GM21390 (cell line): ENCODE data around the gene THBD.
"Not testable (repeated sequence)": the region's sequence is repeated elsewhere in the genome, so short reads cannot be mapped to it uniquely, and the experiment has no call there.

Experiments used
- ATAC-seq: cut with Tn5 transposase; IDR thresholded peaks from one replicate; pipeline ENCODE4 v1.9.1; 2021; ENCODE audit not compliant: unreplicated experiment

The THBD gene

DNA sequence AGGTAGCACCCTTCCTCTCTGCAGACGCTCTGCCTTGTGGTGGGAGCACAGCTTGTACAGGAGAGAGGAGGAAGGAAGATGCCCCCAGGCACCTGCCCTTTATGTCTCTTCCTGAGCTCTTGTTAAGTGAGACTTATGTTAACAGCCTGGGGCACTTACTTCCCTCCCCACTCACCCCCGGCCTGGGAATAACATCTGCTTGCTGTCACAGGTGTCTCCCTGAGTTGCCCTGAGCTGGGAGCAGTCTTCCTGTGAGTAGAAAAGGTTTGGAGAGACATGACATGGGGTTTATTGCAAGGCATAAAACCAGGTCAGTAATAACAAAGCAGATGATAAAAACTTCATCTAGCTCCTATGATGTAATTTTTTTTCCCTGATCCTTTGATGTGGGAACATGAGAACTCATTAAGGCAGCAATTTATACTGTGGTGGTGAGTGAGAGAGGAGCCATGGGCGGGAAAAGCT is 12.4 kb downstream of the THBD start:
- no peak for ATAC-seq

DNA sequence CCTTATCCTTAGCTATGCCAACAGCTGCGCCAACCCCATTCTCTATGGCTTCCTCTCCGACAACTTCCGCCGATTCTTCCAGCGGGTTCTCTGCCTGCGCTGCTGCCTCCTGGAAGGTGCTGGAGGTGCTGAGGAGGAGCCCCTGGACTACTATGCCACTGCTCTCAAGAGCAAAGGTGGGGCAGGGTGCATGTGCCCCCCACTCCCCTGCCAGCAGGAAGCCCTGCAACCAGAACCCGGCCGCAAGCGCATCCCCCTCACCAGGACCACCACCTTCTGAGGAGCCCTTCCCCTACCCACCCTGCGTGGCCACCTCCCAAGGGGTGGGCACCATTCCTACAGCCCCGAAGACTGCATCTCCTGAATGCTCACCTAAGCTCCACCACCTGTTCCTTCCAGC is 13.1 kb downstream of the THBD start:
- ATAC-seq, result no peak

DNA sequence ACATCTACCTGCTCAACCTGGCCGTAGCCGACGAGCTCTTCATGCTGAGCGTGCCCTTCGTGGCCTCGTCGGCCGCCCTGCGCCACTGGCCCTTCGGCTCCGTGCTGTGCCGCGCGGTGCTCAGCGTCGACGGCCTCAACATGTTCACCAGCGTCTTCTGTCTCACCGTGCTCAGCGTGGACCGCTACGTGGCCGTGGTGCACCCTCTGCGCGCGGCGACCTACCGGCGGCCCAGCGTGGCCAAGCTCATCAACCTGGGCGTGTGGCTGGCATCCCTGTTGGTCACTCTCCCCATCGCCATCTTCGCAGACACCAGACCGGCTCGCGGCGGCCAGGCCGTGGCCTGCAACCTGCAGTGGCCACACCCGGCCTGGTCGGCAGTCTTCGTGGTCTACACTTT is 13.7 kb downstream of the THBD start:
- ATAC-seq, result no peak

DNA sequence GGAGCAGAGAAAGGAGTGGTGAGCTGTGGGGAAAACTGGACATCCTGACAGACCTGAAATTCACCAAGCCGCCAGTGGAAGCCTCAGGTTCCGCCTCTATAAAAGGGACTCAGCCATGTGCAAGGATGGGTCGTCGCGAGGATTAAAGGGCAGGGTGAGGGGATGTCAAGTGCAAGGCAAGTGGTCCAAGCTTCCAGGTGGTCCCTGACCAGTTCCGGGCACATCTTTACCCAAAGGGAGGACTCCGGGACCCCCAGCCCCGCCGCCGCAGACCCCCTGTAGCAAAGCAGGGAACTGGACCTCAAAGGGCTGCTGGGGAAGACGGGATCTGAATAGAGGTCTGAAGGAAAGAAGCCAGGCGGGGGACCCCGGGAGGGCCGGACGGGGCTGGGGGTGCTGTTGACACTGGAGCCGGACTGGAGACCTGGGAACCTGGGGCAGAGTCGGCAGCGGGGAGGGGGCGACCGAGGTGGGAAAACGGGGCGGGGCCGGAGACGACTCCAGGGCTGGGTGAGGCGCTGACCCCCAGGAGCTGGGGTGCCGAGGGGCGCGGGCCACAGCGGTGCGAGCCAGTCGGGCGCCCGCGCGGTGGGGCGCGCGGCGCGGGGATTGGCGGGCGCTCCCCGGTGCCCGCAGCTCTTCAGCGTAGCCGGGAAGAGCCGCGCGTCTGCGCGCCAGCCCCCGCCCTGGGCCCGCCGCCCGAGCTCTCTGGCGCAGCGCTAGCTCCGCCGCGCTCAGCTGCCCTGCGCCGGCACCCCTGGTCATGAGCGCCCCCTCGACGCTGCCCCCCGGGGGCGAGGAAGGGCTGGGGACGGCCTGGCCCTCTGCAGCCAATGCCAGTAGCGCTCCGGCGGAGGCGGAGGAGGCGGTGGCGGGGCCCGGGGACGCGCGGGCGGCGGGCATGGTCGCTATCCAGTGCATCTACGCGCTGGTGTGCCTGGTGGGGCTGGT is 14.5 kb downstream of the THBD start, which contains the start of gene SSTR4:
Gene SSTR4, plus strand, starts transcription at position 592 of the 951 bp plus-strand sequence. Its CDS starts 172 bp downstream, at position 764.
- ATAC-seq, result no peak

DNA sequence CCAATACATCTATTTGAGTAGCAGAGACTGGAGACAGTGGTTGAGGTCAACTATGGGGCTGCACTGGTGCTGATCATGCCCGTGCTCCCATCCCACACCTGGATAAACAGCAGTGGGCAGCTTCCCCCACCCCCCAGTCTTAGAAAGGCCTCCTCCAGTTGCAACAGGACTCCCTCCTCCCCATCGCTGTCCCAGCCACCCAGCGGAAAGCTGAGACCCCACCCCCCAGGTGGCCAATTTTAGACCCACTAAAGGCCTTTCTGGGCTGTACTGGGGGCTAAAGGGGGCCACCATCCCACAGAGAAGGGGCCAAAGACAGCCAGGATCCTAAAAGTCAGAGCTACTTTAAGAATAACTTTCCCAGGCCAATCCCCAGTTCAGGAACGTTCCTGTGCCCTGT is 15.6 kb downstream of the THBD start:
- ATAC-seq, result no peak

DNA sequence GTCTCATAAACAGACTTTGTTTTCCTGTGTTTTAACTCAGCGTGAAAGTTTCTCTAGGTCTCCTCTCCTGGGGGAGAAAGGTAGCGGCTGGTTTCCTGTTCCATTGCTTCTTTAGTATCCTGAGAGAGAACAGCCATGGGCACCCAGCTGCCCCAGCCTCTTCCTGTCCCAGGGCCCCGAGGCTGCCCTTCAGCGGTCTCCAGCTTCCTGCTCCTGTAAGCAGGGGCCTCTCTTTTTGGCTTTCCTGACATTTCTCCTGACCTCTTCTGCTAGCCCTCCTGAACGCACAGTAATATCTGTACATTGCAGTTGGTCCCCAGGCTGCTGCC is 16.8 kb downstream of the THBD start:
- no peak for ATAC-seq

DNA sequence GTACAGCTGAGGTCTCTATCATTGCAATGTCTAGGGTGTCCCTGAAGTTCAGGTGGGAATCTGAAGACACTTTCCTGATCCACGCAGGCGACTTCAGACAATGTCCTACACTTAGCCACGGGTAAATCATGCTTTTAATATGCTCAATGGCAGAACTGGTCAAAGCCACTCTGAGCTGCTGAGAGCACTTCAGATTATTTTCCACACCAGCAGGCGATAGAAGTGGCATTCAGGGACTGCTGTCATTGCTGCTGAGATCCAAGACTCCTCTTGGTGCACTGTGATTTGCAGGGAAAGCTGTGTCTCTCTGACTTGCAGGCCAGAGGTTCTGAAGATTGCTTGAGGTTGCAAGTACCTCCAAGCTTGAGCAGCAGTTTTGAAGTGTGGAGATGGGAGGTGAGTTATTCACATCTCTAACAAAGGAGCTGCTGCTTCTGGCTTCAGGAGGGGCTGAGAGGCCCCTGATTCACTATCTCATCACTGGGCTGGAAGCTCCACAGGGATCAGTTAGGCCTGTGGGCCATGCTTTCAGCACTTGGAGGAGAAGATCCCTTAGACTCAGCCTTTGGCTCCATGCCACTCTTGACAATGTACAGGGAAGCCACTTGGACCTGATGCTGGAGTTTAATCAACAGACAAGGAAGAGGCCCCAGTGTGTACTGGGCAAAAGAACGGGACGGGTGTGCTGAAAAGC is 17.3 kb downstream of the THBD start:
- no peak for ATAC-seq

DNA sequence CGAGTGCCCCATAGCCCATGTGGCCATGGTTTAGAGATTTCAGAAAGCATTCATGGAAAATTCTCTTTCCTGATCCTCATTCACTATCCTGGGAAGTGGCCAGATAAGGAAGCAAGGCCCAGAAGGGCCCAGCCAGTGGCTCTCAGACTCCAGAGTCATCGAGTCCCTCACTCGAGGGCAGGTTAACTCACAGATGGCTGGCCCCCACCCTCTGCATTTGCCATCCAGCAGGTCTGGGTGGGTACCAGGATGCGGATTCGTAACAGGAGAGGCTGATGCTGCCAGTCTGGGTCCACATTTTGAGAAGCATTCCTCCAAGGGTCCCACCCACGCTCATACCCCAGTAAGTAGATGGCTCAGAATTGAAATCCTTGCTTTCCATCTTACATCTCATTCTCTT is 18.1 kb downstream of the THBD start:
- ATAC-seq, result no peak

DNA sequence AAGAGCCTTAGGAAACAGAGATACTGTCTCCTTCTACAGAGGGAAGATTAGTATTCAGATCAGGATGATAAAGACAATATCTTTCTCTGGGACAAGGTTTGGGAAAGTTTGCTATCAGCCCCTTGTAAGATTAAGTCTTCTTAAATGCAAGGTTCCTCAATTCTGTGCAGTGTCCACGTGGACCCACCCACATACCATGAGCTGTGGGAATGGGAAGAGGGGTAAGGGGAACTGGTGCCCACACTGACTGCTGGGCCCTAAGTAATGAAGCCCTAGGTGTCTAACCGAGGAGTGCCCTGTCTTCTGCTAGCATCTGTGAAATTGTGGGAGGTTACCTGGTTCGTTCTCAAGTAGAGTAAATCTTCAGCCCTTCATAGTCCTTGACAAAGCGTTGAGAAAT is 20.1 kb downstream of the THBD start:
- no peak for ATAC-seq

DNA sequence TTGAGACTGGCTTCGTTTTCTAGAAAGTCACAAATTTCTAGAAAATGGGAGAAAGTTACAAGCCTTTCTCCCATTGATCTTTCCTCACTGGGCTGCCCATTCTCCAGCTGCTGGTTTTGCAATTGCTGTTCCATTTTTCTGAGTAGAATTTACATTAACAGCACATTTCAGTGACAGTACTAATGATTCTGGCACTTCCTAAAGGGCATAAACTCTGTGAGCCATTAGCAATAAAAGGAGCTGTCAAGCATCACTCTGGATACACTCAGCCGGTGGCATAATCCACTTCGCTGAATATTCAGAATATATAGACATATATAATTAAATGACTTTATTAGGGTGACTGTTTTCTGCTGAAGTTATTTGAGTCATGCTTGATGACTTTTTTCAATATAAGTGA is 21.1 kb downstream of the THBD start:
- ATAC-seq, result no peak

DNA sequence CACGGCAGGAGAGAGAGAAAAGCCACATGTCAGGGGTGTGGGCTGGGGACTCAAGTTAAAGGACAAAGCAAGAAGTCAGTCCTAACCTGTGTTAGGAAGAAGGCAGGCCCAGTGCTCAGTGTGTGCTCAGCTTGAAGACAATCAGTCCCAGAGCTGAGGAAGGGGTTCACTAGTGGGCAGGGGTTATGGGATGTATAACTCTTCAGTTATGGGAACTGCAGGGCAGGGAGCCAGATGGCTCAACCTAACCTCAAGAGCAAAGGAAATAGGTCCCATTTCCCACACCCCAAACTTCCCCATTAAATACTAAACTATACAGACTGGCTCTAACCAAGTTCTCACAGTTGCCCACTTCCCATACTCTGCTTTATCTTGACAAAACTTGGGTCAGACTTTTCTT is 21.8 kb downstream of the THBD start:
- ATAC-seq, result no peak

DNA sequence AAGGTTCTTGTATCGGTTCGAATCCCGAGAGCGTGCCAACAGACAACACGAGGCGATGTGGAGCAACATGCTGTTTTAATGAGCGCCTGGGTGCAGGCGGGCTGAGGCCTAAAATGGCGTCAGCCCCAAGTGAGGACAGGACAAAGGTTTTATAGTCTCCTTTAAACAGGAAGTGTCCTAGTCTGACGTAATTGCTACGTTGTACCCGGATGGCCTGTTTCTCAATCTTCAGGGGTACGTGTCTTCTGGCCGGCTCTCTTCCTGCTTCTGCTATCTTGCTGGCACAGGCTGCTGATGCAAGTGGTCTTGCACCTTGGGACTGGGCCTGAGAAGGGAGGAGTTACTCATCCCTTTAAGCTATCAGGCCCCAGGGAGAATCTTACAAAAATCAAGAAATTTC is 24.0 kb downstream of the THBD start:
- not testable (repeated sequence) for ATAC-seq

DNA sequence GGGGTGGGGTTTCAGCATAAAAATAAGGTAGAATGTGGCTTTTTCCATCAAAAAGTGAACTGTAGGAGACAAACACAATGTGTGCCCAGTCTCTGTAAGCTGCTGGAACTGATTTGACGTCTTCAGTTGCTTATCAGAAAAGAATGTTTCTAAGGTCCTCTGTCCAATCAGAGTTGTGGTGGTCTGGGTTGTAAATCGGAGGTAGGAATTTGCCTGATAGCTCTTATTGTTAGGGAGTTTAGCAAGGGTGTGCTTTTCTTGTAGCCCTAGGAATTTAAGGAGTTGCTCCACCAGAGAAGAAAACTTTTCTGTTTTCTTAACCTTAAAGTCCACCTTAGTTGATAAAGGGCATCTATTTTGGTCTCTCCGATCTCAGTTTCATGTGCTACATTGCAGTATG is 24.8 kb downstream of the THBD start:
- ATAC-seq, result no peak

DNA sequence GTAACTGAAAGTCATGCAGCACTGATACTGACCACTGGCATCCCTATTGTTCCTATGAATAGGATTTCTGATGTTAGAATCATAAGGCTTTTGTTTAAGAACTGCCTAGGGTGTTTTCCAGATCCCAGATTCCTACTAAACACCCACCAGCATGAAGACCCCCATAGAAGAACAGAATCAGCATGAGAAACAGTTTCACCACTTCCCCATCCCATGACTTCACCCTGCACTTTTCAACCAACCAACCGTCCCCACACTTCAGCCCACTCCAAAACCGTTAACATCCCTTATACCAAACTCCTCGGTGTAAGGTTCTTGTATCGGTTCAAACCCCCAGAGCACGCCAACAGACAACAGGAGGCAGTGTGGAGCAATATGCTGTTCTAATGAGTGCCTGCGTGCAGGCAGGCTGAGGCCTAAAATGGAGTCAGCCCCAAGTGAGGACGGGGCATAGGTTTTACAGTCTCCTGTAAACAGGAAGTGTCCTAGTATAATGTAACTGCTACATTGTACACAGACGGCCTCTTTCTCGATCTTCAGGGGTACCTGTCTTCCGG is 25.8 kb downstream of the THBD start:
- ATAC-seq, result no peak

DNA sequence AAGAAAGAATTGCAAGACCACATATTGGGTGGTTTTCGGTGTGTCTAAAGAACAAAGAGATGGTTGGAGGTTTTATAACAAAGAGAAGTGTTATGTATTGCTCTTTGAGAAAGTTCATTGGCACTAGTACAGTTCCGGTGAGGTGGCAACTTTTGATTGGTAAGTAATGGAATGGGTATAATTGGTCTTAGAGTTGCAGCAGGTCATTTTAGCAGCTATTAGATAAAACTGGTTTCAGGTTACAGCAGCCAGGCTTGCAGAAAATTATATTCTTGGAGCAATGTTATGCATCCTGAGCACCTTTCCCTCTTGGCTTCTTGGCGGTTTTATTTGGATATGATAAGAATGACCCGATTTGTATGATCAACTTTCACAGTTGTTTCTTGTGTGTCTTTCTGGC is 26.6 kb downstream of the THBD start:
- no peak for ATAC-seq

DNA sequence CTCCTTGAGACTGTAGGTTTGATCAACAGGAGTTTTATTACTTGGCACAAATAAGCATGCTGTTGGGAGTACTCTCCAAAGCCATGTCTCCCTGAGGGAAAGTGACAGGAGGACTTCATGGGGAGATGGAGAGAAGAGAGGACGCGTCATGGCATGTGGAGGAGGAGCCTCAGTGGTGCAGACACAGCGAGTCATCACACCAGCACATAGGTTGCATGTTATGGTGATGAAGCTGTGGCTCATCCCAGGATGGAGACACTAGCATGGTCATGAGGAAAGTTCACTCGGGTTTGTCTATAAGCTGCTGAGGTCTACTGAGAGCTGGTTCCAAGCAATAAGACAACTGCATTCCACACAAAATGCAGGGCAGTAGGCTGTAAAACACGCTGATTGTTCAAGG is 27.5 kb downstream of the THBD start:
- ATAC-seq, result no peak

DNA sequence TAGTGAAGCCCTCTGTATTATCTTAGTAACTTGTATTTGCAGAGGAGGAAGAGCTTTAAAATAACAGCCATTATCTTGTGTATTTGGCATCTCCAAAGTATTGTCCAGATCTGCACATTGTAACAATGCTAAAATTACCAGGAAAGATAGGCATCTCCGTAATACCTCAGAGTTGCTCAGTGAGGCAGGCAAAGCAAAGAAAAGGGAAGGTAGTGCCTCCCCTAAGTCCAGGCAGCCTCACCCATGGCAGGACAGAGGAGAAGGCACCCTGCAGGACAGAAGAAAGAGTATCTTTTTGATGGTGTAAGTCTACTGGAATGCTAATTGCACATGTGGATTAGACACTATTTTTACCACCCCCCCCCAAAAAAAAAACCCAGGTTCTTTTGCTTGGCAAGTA is 27.9 kb downstream of the THBD start:
- no peak for ATAC-seq

DNA sequence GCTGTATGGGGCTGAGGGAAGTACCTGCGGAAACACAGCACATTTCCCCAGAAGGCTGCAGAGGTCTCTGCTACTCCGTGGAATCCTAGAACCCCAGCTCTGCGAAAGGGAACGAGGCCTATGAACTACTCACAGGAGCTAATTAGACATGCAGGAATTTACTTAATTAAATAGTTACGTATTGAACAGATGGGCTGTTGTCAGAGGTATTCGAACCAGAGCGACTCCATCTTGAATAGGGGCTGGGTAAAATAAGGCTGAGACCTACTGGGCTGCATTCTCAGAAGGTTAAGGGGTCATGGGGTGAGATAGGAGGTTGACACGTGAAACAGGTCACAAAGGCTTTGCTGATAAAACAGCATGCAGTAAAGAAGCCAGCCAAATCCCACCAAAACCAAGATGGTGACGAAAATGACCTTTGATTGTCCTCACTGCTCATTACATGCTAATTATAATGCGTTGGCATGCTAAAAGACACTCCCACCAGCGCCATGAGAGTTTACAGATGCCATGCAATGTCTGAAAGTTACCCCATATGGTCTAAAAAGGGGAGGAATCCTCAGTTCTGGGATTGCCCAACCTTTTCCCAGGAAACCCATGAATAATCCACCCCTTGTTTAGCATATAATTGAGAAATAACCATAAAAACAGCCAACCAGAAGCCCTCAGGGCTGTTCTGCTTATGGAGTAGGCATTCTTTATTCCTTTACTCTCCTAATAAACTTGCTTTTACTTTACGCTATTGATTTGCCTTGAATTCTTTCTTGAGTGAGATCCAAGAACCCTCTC is 29.0 kb downstream of the THBD start:
- no peak for ATAC-seq

DNA sequence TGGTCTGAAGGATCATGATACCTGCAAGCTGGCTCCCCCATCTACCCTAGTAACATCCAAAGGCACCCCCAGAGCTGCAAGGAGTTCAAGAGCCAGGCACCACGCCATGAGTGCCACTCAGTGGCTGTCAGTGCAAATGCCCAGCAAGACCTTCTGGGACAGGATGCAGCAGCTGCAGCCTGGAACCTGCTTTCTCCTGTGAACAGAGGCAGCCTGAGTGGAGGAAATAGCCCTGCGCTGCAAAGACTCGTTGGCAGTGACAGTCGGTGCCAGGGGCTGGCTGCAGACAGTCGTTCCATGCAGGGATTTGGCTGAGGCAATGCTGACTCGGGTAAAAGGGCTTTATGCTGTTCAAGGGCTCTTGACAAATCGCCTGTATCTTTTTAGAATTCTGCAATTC is 30.1 kb downstream of the THBD start:
- no peak for ATAC-seq

DNA sequence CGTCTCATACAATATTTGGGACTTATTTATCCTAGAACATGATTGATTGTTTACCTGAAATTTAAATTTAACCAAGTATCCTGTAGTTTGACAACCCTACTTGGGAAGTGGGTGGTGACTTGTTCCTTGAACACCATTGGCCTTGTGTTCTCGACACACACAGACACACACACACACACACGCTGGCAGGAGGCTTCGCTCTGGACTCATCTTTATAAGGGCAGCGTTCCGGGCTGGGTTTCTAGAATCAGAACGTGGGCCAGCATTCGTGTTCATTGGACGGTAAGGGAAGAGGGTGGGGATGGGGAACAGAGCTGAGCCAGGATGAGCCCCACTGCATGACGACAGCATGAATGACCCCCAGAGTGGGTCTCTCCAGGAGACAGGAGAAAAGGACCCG is 30.5 kb downstream of the THBD start:
- ATAC-seq, result no peak

DNA sequence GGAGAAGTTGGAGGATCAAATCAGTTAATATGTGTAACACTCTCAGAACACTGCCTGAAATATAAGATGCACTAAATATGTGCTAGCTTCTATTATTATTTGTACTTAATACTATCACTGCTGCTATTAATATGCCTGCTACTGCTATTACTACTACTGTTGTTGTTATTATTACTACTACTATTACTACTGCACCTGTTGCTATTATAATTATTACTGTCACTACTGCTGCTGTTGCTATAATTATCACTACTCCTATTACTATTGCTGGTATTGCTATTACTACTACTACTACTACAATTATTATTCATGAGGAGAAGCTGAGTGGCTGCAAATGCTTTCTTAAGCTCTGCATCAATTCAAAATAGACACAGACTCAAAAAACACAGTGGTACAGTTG is 31.0 kb downstream of the THBD start:
- ATAC-seq, result no peak
